ENCODE results near the gene SLC17A8.

DNA sequence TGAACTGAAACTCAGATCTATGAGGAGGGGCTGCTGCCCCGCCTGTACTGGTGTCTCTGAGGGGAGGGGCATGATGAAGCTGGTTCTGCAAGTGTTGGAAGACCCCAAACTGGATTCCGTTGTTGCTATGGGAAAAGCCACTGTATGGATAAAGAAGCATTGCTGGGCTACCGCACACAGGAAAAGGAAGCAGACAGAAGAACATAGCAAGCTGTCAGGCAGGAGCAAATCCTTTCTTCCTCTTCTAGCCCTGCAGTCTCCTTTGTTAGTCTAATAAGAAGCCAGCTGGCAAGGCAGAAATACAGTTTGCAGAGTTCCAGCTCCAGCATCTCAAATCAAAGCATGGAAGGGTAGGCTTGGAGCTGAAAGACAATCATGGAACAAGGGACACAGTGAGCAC is 90.5 kb downstream of the SLC17A8 start:
- TF ChIP-seq, protein P1, sequence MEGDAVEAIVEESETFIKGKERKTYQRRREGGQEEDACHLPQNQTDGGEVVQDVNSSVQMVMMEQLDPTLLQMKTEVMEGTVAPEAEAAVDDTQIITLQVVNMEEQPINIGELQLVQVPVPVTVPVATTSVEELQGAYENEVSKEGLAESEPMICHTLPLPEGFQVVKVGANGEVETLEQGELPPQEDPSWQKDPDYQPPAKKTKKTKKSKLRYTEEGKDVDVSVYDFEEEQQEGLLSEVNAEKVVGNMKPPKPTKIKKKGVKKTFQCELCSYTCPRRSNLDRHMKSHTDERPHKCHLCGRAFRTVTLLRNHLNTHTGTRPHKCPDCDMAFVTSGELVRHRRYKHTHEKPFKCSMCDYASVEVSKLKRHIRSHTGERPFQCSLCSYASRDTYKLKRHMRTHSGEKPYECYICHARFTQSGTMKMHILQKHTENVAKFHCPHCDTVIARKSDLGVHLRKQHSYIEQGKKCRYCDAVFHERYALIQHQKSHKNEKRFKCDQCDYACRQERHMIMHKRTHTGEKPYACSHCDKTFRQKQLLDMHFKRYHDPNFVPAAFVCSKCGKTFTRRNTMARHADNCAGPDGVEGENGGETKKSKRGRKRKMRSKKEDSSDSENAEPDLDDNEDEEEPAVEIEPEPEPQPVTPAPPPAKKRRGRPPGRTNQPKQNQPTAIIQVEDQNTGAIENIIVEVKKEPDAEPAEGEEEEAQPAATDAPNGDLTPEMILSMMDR (optimal IDR thresholded peaks at IDR 0.05 in 1 of 3, IDR thresholded peaks at IDR 0.05 in 1 of 3, conservative IDR thresholded peaks at IDR 0.05 in 1 of 3; ENCODE audit: extremely low read depth in 1 of 3, insufficient read depth in 2 of 3, low read length in 3 of 3): no peak
- TF ChIP-seq EZH2 (IDR thresholded peaks at IDR 0.05; ENCODE audit: low read length): no peak

Data from keratinocyte (primary cell).